ENCODE data around the gene SIRT3.

Gene SIRT3

DNA sequence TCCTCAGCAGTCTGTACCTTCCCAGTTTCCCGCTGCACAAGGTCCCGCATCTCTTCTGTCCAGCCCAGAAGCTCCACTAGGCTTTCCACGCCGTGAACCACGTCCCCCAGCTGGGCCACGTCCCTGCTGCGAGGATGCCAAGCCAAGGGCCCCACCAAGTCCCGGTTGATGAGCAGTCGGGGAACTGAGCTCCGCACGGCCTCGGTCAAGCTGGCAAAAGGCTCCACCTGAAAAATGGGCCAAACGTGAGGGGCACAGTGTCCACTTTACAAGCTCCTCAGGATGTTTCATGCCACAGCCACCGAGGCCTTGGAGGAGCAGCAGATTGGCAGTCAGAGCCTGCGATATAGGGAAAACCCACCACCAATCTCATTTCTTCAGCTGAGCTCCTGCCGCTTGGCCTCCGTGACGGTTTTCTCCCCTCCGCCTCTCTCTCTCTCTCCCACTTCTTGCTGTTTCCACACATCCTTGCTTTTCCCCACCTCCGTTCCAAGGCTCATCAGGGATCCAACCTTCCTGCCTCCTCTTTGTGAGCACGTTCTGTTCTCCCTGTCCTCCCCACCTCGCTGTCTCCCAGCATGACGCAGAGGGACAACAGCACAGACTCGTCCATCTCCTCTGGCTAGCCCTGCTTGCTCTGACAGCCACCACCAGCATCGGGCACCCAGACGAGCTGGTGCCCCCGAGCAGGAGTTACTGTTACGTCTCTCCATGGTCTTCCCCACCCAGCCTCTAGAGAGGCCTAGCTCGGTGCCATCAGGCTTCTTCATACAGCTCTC, 17.1 kb downstream of the SIRT3 start:
- H3K36me3 ChIP-seq (ENCODE audit: control insufficient read depth in 2 of 2, insufficient read depth in 1 of 2, low read length in 2 of 2), result peaks cover 0 to 65% of the 10 kb centered on the region in 2 experiments; a peak in 1 of 3 replicates
- H3K27ac ChIP-seq (ENCODE audit: extremely low read depth, low read depth, low read length), result no peak overlapping the region
- no peak for TF ChIP-seq ZNF658 (tag by site-specific recombination; IDR thresholded peaks at IDR 0.05)
- no peak for TF ChIP-seq ZNF112 (tag by site-specific recombination; IDR thresholded peaks at IDR 0.05)
- TF ChIP-seq ZNF266 (tag by site-specific recombination; IDR thresholded peaks at IDR 0.05; ENCODE audit: low read depth), result no peak
- TF ChIP-seq ZNF785 (tag by site-specific recombination; IDR thresholded peaks at IDR 0.05), result no peak
- TF ChIP-seq ZNF501 (tag by site-specific recombination; IDR thresholded peaks at IDR 0.05), result no peak
- TF ChIP-seq HOXA7 (CRISPR knock-in tag; IDR thresholded peaks at IDR 0.05; ENCODE audit: borderline replicate concordance), result no peak
- TF ChIP-seq GLIS1 (tag by site-specific recombination; IDR thresholded peaks at IDR 0.05), result no peak
- no peak for TF ChIP-seq ZNF544 (tag by site-specific recombination; IDR thresholded peaks at IDR 0.05)
- TF ChIP-seq ZNF426 (tag by site-specific recombination; IDR thresholded peaks at IDR 0.05), result no peak
- no peak for TF ChIP-seq ZNF223 (tag by site-specific recombination; IDR thresholded peaks at IDR 0.05)
- no peak for TF ChIP-seq ZIC2 (tag by site-specific recombination; IDR thresholded peaks at IDR 0.05)
- TF ChIP-seq HOXC10 (CRISPR knock-in tag; IDR thresholded peaks at IDR 0.05), result no peak
- no peak for TF ChIP-seq ZNF596 (tag by site-specific recombination; IDR thresholded peaks at IDR 0.05)
- no peaks in the 10 kb centered on the region for H3K9me3 ChIP-seq (ENCODE audit: control insufficient read depth, insufficient read depth, low read depth, low read length)
- no peak overlapping the region for H3K4me3 ChIP-seq (ENCODE audit: low read depth, low read length)
- POLR2A ChIA-PET, result interaction anchor here (0.6 to 2.0 kb wide), 4 partner anchors 8 to 14 kb away, joined by 3 to 8 read pairs (median 4); partner anchors contain the start of genes BET1L and RIC8A
- no peaks in the 10 kb centered on the region for H3K4me1 ChIP-seq (ENCODE audit: control insufficient read depth, insufficient read depth, low read length)
- CTCF ChIA-PET, result interaction anchor here (0.6 to 1.2 kb wide), 2 partner anchors 36 to 229 kb away, joined by 3 to 5 read pairs; no protein-coding TSS in a partner anchor

DNA sequence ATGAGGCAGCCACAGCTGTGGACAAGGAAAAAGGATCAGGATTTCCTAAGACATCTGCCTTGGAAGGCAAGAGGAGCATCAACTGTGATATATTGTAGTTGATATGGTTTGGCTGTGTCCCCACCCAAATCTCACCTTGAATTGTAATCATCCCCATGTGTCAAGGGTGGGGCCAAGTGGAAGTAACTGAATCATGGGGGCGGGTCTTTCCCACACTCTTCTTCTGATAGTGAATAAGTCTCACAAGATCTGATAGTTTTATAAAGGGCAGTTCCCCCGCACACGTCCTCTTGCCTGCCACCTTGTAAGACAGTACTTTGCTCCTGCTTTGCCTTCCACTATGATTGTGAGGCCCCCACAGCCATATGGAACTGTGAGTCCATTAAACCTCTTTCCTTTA, 18.4 kb downstream of the SIRT3 start:
- POLR2A ChIA-PET, result interaction anchor here (1.0 to 2.7 kb wide), 4 partner anchors 9 to 11 kb away, joined by 3 to 22 read pairs (median 6); partner anchors contain the start of genes BET1L and RIC8A
- H3K4me1 ChIP-seq (ENCODE audit: control insufficient read depth, insufficient read depth, low read length), result no peaks in the 10 kb centered on the region
- TF ChIP-seq, protein P1, sequence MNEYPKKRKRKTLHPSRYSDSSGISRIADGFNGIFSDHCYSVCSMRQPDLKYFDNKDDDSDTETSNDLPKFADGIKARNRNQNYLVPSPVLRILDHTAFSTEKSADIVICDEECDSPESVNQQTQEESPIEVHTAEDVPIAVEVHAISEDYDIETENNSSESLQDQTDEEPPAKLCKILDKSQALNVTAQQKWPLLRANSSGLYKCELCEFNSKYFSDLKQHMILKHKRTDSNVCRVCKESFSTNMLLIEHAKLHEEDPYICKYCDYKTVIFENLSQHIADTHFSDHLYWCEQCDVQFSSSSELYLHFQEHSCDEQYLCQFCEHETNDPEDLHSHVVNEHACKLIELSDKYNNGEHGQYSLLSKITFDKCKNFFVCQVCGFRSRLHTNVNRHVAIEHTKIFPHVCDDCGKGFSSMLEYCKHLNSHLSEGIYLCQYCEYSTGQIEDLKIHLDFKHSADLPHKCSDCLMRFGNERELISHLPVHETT (tag by site-specific recombination; IDR thresholded peaks at IDR 0.05), result no peak
- TF ChIP-seq ZNF530 (tag by site-specific recombination; IDR thresholded peaks at IDR 0.05; ENCODE audit: low read depth) (no peak), ZNF560 (tag by site-specific recombination; IDR thresholded peaks at IDR 0.05; ENCODE audit: borderline replicate concordance) (no peak), ZNF366 (tag by site-specific recombination; conservative IDR thresholded peaks at IDR 0.05) (no peak), ZNF404 (tag by site-specific recombination; IDR thresholded peaks at IDR 0.05) (no peak), ZNF10 (tag by site-specific recombination; IDR thresholded peaks at IDR 0.05) (no peak), KLF1 (tag by site-specific recombination; IDR thresholded peaks at IDR 0.05) (no peak), ZBTB20 (tag by site-specific recombination; IDR thresholded peaks at IDR 0.05) (no peak), ZNF658 (tag by site-specific recombination; IDR thresholded peaks at IDR 0.05) (no peak), ZNF555 (tag by site-specific recombination; conservative IDR thresholded peaks at IDR 0.05) (no peak), ZNF341 (tag by site-specific recombination; IDR thresholded peaks at IDR 0.05; ENCODE audit: low read depth) (no peak)
- TF ChIP-seq, protein P2, sequence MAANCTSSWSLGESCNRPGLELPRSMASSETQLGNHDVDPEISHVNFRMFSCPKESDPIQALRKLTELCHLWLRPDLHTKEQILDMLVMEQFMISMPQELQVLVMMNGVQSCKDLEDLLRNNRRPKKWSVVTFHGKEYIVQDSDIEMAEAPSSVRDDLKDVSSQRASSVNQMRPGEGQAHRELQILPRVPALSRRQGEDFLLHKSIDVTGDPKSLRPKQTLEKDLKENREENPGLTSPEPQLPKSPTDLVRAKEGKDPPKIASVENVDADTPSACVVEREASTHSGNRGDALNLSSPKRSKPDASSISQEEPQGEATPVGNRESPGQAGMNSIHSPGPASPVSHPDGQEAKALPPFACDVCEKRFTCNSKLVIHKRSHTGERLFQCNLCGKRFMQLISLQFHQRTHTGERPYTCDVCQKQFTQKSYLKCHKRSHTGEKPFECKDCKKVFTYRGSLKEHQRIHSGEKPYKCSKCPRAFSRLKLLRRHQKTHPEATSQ (tag by site-specific recombination; IDR thresholded peaks at IDR 0.05), result no peak
- no peaks in the 10 kb centered on the region for H3K9me3 ChIP-seq (ENCODE audit: control insufficient read depth, insufficient read depth, low read depth, low read length)
- peaks cover 0 to 72% of the 10 kb centered on the region in 2 experiments; a peak in 1 of 3 replicates for H3K36me3 ChIP-seq (ENCODE audit: control insufficient read depth in 2 of 2, insufficient read depth in 1 of 2, low read length in 2 of 2)
- no peak overlapping the region for H3K4me3 ChIP-seq (ENCODE audit: low read depth, low read length)
- CTCF ChIA-PET, result interaction anchor here (1.0 kb wide), 1 partner anchor 17 kb away, joined by 3 read pairs; no protein-coding TSS in a partner anchor
- no peak overlapping the region for H3K27ac ChIP-seq (ENCODE audit: extremely low read depth, low read depth, low read length)
